H1 (cell line): ENCODE results near the gene PITX1. TPM values are rescaled to one million over a fixed set of nuclear protein-coding genes. Genes with fewer than 3 reads are reported as not detected.
A peak's percentile ranks its signal among the peaks of the same experiment; 100 is the strongest.

Experiments used
- CTCF ChIA-PET: fragments of 300-600 bp; sonication (Branson Sonifier 250); formaldehyde crosslinking; loops from one replicate; lab custom pipeline; 2021; ENCODE audit not compliant: partially characterized antibody; lab: Charles Lee
- POLR2A ChIA-PET: fragments of 300-600 bp; sonication (Branson Sonifier 250); formaldehyde crosslinking; loops from one replicate; lab custom pipeline; 2021; ENCODE audit warnings: inconsistent platforms; ENCODE audit not compliant: partially characterized antibody; lab: Charles Lee
- DNase-seq, 2 experiments: peaks; one replicate each; pipeline versions ENCODE4 v3.0.0 to v3.0.0-alpha.2; 2010 to 2022; ENCODE audit warnings: low spot score in 2 of 2, low read depth in 1 of 2, mixed read lengths in 1 of 2
- FAIRE-seq: peaks from 2 replicates; lab custom pipeline; 2011; peaks lifted over from hg19 to GRCh38; lab: Jason Lieb, UNC
- H2AFZ ChIP-seq: 2 replicates; pipeline ENCODE4 v1.8.1; 2012; ENCODE audit warnings: low read length, inconsistent platforms
- H2AK5ac ChIP-seq: 2 replicates; pipeline ENCODE4 v1.6.1; 2013; ENCODE audit warnings: low read depth, low read length
- H2BK120ac ChIP-seq: replicated peaks from 2 replicates; pipeline ENCODE3; 2013; ENCODE audit warnings: low read depth, low read length, inconsistent platforms
- H2BK12ac ChIP-seq: 2 replicates; pipeline ENCODE4 v1.6.1; 2013; ENCODE audit warnings: low read depth, low read length
- H2BK15ac ChIP-seq: 2 replicates; pipeline ENCODE4 v1.6.1; 2013; ENCODE audit warnings: low read length
- H2BK20ac ChIP-seq: 2 replicates; pipeline ENCODE4 v1.6.1; 2013; ENCODE audit warnings: low read length
- H2BK5ac ChIP-seq: 2 replicates; pipeline ENCODE4 v1.6.1; 2013; ENCODE audit warnings: low read depth, low read length
- H3K14ac ChIP-seq: 2 replicates; pipeline ENCODE4 v1.6.1; 2013; ENCODE audit warnings: inconsistent platforms; ENCODE audit not compliant: insufficient read length
- H3K18ac ChIP-seq: 2 replicates; pipeline ENCODE4 v1.6.1; 2013; ENCODE audit warnings: low read length; ENCODE audit errors: extremely low read depth
- H3K23ac ChIP-seq: 2 replicates; pipeline ENCODE4 v1.6.1; 2013; ENCODE audit warnings: inconsistent platforms; ENCODE audit not compliant: insufficient read length
- H3K23me2 ChIP-seq: 2 replicates; pipeline ENCODE4 v1.6.1; 2013; ENCODE audit warnings: low read depth, low read length
- H3K27ac ChIP-seq: 2 replicates; pipeline ENCODE4 v1.6.1; 2011; ENCODE audit warnings: low read depth, low read length, inconsistent platforms
- H3K27me3 ChIP-seq, 4 experiments: replicated peaks in 1 of 4; 1 replicate in 1 of 4; 2 replicates in 3 of 4; pipeline versions ENCODE4 v1.6.1 to v1.8.1; 2011 to 2013; ENCODE audit warnings: low read length in 3 of 4, mild to moderate bottlenecking in 3 of 4, inconsistent platforms in 2 of 4, mixed read lengths in 2 of 4, moderate library complexity in 1 of 4; ENCODE audit not compliant: control insufficient read depth in 3 of 4, insufficient read depth in 3 of 4; ENCODE audit errors: extremely low read depth in 1 of 4
- H3K36me3 ChIP-seq, 4 experiments: 2 replicates each; pipeline versions ENCODE4 v1.6.1 to v1.8.1; 2011 to 2013; ENCODE audit warnings: mild to moderate bottlenecking in 4 of 4, low read length in 3 of 4, moderate library complexity in 2 of 4, control low read depth in 1 of 4, inconsistent platforms in 1 of 4; ENCODE audit not compliant: insufficient read depth in 4 of 4, control insufficient read depth in 2 of 4
- H3K4ac ChIP-seq: replicated peaks from 2 replicates; pipeline ENCODE3; 2013; ENCODE audit warnings: low read length, low read depth, mixed read lengths, inconsistent platforms; ENCODE audit not compliant: insufficient read length
- H3K4me1 ChIP-seq, 4 experiments: replicated peaks in 1 of 4; 1 replicate in 1 of 4; 2 replicates in 3 of 4; pipeline versions ENCODE4 v1.6.1 to v1.8.1; 2011 to 2013; ENCODE audit warnings: low read length in 3 of 4, inconsistent platforms in 2 of 4, mixed read lengths in 1 of 4; ENCODE audit not compliant: insufficient read depth in 4 of 4, control insufficient read depth in 3 of 4
- H3K4me2 ChIP-seq, 2 experiments: 2 replicates each; pipeline versions ENCODE4 v1.6.1 to v1.8.1; 2011 to 2013; ENCODE audit warnings: low read depth in 2 of 2, low read length in 2 of 2, control low read depth in 1 of 2, inconsistent platforms in 1 of 2, mild to moderate bottlenecking in 1 of 2; ENCODE audit not compliant: insufficient read depth in 1 of 2
- H3K4me3 ChIP-seq, 4 experiments: fragments of 200-600, 300-600 bp in 1 of 4; sonication (generic), shearing (Covaris generic), sonication (Bioruptor Twin) in 1 of 4; 2 replicates each; pipeline versions ENCODE4 v1.5.1 to v1.8.1; 2011 to 2016; ENCODE audit warnings: low read length in 4 of 4, low read depth in 3 of 4, control low read depth in 2 of 4, inconsistent platforms in 2 of 4, mild to moderate bottlenecking in 2 of 4, mixed read lengths in 1 of 4, moderate library complexity in 1 of 4; ENCODE audit not compliant: insufficient read depth in 2 of 4; ENCODE audit errors: extremely low read depth in 1 of 4
- H3K56ac ChIP-seq: replicated peaks from 2 replicates; pipeline ENCODE3; 2013; ENCODE audit warnings: low read depth, mild to moderate bottlenecking, mixed read lengths, low read length, inconsistent platforms; ENCODE audit not compliant: insufficient read length
- H3K79me1 ChIP-seq: 2 replicates; pipeline ENCODE4 v1.6.1; 2013; ENCODE audit warnings: low read depth, low read length, control low read depth
- H3K79me2 ChIP-seq, 2 experiments: 2 replicates each; pipeline versions ENCODE4 v1.6.1 to v1.8.1; 2012 to 2013; ENCODE audit warnings: low read length in 2 of 2, mild to moderate bottlenecking in 2 of 2, inconsistent platforms in 1 of 2; ENCODE audit not compliant: insufficient read depth in 2 of 2, control insufficient read depth in 1 of 2
- H3K9ac ChIP-seq, 4 experiments: replicated peaks in 1 of 4; 1 replicate in 1 of 4; 2 replicates in 3 of 4; pipeline versions ENCODE4 v1.6.1 to v1.8.1; 2011 to 2013; ENCODE audit warnings: low read depth in 3 of 4, low read length in 3 of 4, control low read depth in 2 of 4, mild to moderate bottlenecking in 2 of 4, moderate library complexity in 2 of 4, inconsistent platforms in 1 of 4; ENCODE audit errors: extremely low read depth in 1 of 4
- H3K9me3 ChIP-seq, 2 experiments: 2 replicates each; pipeline versions ENCODE4 v1.6.1 to v1.8.1; 2012 to 2013; ENCODE audit warnings: mild to moderate bottlenecking in 2 of 2, moderate library complexity in 2 of 2, control low read depth in 1 of 2, inconsistent platforms in 1 of 2, low read depth in 1 of 2, low read length in 1 of 2, mixed read lengths in 1 of 2; ENCODE audit not compliant: insufficient read depth in 2 of 2
- H4K20me1 ChIP-seq, 2 experiments: replicated peaks in 1 of 2; 2 replicates each; pipeline versions ENCODE3 to v1.8.1; 2011 to 2013; ENCODE audit warnings: inconsistent platforms in 2 of 2, low read length in 2 of 2, mild to moderate bottlenecking in 1 of 2; ENCODE audit not compliant: insufficient read depth in 2 of 2, control insufficient read depth in 1 of 2
- H4K5ac ChIP-seq: 2 replicates; pipeline ENCODE4 v1.6.1; 2013; ENCODE audit warnings: low read length, low read depth, mixed read lengths, inconsistent platforms; ENCODE audit not compliant: insufficient read length
- H4K8ac ChIP-seq: 2 replicates; pipeline ENCODE4 v1.8.0; 2013; ENCODE audit warnings: mild to moderate bottlenecking, moderate library complexity, low read length, inconsistent platforms; ENCODE audit not compliant: insufficient read depth; ENCODE audit errors: extremely low read depth
- H4K91ac ChIP-seq: replicated peaks from 2 replicates; pipeline ENCODE3; 2013; ENCODE audit warnings: low read length, mixed read lengths, inconsistent platforms; ENCODE audit not compliant: insufficient read length
- ATF2 ChIP-seq: IDR thresholded peaks from 2 replicates; pipeline ENCODE4 v1.6.1; 2012; ENCODE audit warnings: low read length, inconsistent platforms
- ATF3 ChIP-seq: IDR thresholded peaks from 2 replicates; pipeline ENCODE4 v1.6.1; 2011; ENCODE audit warnings: low read depth, mild to moderate bottlenecking, low read length; ENCODE audit not compliant: insufficient read depth
- CBX8 ChIP-seq: fragments of 300-800, 300-1000 bp; sonication (generic); IDR thresholded peaks from 2 replicates; pipeline ENCODE4 v1.7.1; 2016; ENCODE audit warnings: low read depth, low read length, borderline replicate concordance
- CTBP2 ChIP-seq: IDR thresholded peaks from 2 replicates; pipeline ENCODE4 v1.7.0; 2011; ENCODE audit warnings: borderline replicate concordance, mild to moderate bottlenecking, moderate library complexity, mixed read lengths, low read length; ENCODE audit not compliant: insufficient read depth, insufficient read length
- FOSL1 ChIP-seq: IDR thresholded peaks from 2 replicates; pipeline ENCODE4 v1.6.1; 2011; ENCODE audit warnings: mild to moderate bottlenecking, low read depth, low read length, moderate library complexity; ENCODE audit not compliant: insufficient read depth
- HDAC2 ChIP-seq, 2 experiments: fragments of 300-600 bp in 1 of 2; sonication (generic) in 1 of 2; IDR thresholded peaks; 2 replicates each; pipeline ENCODE4 v1.6.1; 2011 to 2012; ENCODE audit warnings: low read depth in 2 of 2, low read length in 2 of 2, mild to moderate bottlenecking in 2 of 2, moderate library complexity in 2 of 2, borderline replicate concordance in 1 of 2, inconsistent platforms in 1 of 2
- JUND ChIP-seq: IDR thresholded peaks from 2 replicates; pipeline ENCODE4 v1.6.1; 2011; ENCODE audit warnings: mild to moderate bottlenecking, improper control_type of control experiment, low read length
- TAF1 ChIP-seq: IDR thresholded peaks from 2 replicates; pipeline ENCODE4 v1.6.1; 2011; ENCODE audit warnings: mild to moderate bottlenecking, low read depth, low read length
- WGBS, 2 experiments: shearing (Covaris generic) in 1 of 2; methylation state at CpG; one replicate each; pipeline versions ENCODE4 v1.1.6 to v1.1.7; 2013 to 2015; ENCODE audit warnings: low lambda C conversion rate in 2 of 2, mixed read lengths in 2 of 2, inconsistent platforms in 1 of 2, low coverage in 1 of 2, missing lambda C conversion rate in 1 of 2; ENCODE audit not compliant: insufficient replicate concordance in 2 of 2, insufficient coverage in 1 of 2, insufficient read length in 1 of 2; ENCODE audit errors: extremely low coverage in 1 of 2, missing lambda C conversion rate in 1 of 2; 5-methylcytosine and 5-hydroxymethylcytosine counted together
- polyA plus RNA-seq, 7 experiments: library from polyadenylated mRNA; depleted of rRNA in 3 of 7; stranded (reverse) in 5 of 7; unstranded in 2 of 7; fragments of >200 nt in 5 of 7; fragments of 200-250 nt in 2 of 7; gene quantifications; 1 replicate in 5 of 7; 2 replicates in 1 of 7; 4 replicates in 1 of 7; pipeline versions ENCODE4 v1.2.1 to v1.2.3, GENCODE V29; 2011 to 2013; ENCODE audit warnings: missing spikeins in 2 of 7, mixed read lengths in 2 of 7
- total RNA-seq: library from RNA; stranded (reverse); fragmentation: NEBNext Ultra II Directional; extraction: Animal tissue kit (Norgen Biotek cat#: 25700); gene quantifications from 2 replicates; pipeline ENCODE4 v1.2.1, GENCODE V29; 2021

The PITX1 gene
- total and polyA plus RNA-seq, 2 of the 8 experiments (the other 6 are each of a cell fraction or from before 2014, with no cell fraction given): 0.03 TPM; not detected in 1

- H3K18ac ChIP-seq: no peak overlapping the region
- no peaks in the 10 kb centered on the region for H3K79me2 ChIP-seq
- no peak overlapping the region for H2BK15ac ChIP-seq
- no peak overlapping the region for H3K4ac ChIP-seq
- no peaks in the 10 kb centered on the region for H4K20me1 ChIP-seq
- no peak overlapping the region for H3K27ac ChIP-seq
- H3K9ac ChIP-seq: no peak overlapping the region
- 91% methylated on average over 13 of the region's 14 CpGs; no CpG with 5 or more reads in 1 of the 2 experiments for WGBS, 2 experiments
- no peak overlapping the region for H4K91ac ChIP-seq
- H3K4me1 ChIP-seq: no peaks in the 10 kb centered on the region
- no peak overlapping the region for H4K5ac ChIP-seq
- peak overlapping the region; percentile 41 for H4K8ac ChIP-seq
- H3K14ac ChIP-seq: no peak overlapping the region
- CTCF ChIA-PET: interaction anchor here (1.1 to 4.9 kb wide), 2 partner anchors 9 to 21 kb away, joined by 3 to 27 read pairs; no protein-coding TSS in a partner anchor
- no peak for DNase-seq
- POLR2A ChIA-PET: interaction anchor here (1.7 kb wide), 1 partner anchor 152 kb away, joined by 3 read pairs; no protein-coding TSS in a partner anchor
- no peak overlapping the region for H2BK5ac ChIP-seq
- no peaks in the 10 kb centered on the region for H3K79me1 ChIP-seq
- H3K36me3 ChIP-seq: no peaks in the 10 kb centered on the region
- H3K27me3 ChIP-seq: peaks cover 0 to 33% (median 16%) of the 10 kb centered on the region in 4 experiments; a peak in 6 of 7 replicates
- no peak for FAIRE-seq
- no peak overlapping the region for H2AFZ ChIP-seq
- no peak overlapping the region for H2BK20ac ChIP-seq
- H2BK120ac ChIP-seq: no peak overlapping the region
- no peak overlapping the region for H3K56ac ChIP-seq
- H3K9me3 ChIP-seq: no peaks in the 10 kb centered on the region
- H3K23me2 ChIP-seq: no peaks in the 10 kb centered on the region; the same call in 1 of the 2 replicates
- no peak overlapping the region for H2AK5ac ChIP-seq
- no peak overlapping the region for H2BK12ac ChIP-seq
- TF ChIP-seq ATF2: no peak
- no peak for TF ChIP-seq CBX8
- TF ChIP-seq CTBP2: no peak
- no peak for TF ChIP-seq FOSL1
- no peak for TF ChIP-seq TAF1
- no peak for TF ChIP-seq ATF3
- TF ChIP-seq HDAC2 (IDR thresholded peaks at IDR 0.05; ENCODE audit: borderline replicate concordance in 1 of 2, low read depth in 2 of 2, low read length in 2 of 2): no peak
- TF ChIP-seq JUND: no peak
- H3K23ac ChIP-seq: no peak overlapping the region
- no peak overlapping the region for H3K4me3 ChIP-seq
- no peak overlapping the region for H3K4me2 ChIP-seq
These were observed 29.6 kb upstream of the PITX1 start for GRCh38 chr5:135063511-135064234.
